Right lobe of liver (tissue), 6 donors: Measurements from ENCODE around the gene APOC3. TPM values are rescaled to one million over a fixed set of nuclear protein-coding genes. Genes with fewer than 3 reads are reported as not detected.

Source experiments
- ATAC-seq, 4 donors: fragments of 200-7000 bp; cut with Tn5 transposase; one replicate each; pipeline ENCODE4 v1.9.1; 2020; ENCODE audit warnings: mild to moderate bottlenecking in 4 of 4, moderate library complexity in 4 of 4
- DNase-seq, 3 donors: peaks; one replicate each; pipeline ENCODE4 v3.0.0-alpha.2; 2020
- H3K27ac ChIP-seq, 3 donors: fragments of 200-600 bp; one replicate each; pipeline ENCODE4 v1.8.0; 2022
- H3K27me3 ChIP-seq, 2 donors: fragments of 200-600 bp; one replicate each; pipeline ENCODE4 v1.8.0; 2022
- H3K36me3 ChIP-seq, 4 donors: fragments of 200-600 bp; sonication (generic) in 1 of 4; one replicate each; pipeline versions ENCODE4 v1.5.1 to v1.8.0; 2017 to 2022; ENCODE audit warnings: control low read depth in 1 of 4
- H3K4me1 ChIP-seq, 4 donors: fragments of 200-600 bp; sonication (generic) in 1 of 4; one replicate each; pipeline versions ENCODE4 v1.5.1 to v1.8.0; 2017 to 2022; ENCODE audit warnings: control low read depth in 1 of 4
- H3K4me3 ChIP-seq, 3 donors: fragments of 200-600 bp; one replicate each; pipeline ENCODE4 v1.8.0; 2022
- H3K9me3 ChIP-seq, 4 donors: fragments of 200-600 bp; sonication (generic) in 1 of 4; one replicate each; pipeline versions ENCODE4 v1.5.1 to v1.8.0; 2017 to 2022; ENCODE audit warnings: control low read depth in 1 of 4
- POLR2A ChIP-seq: fragments of 450-650 bp; IDR thresholded peaks from one replicate; pipeline ENCODE4 v1.6.1; 2017; ENCODE audit warnings: antibody characterized with exemption, mild to moderate bottlenecking
- WGBS: methylation state at CpG from one replicate; pipeline ENCODE4 v1.1.6; 2018; ENCODE audit warnings: low coverage, low lambda C conversion rate; ENCODE audit not compliant: insufficient coverage; ENCODE audit errors: missing lambda C conversion rate; 5-methylcytosine and 5-hydroxymethylcytosine counted together
- intact Hi-C, 2 donors: fragments of 100-400 bp; cut with DNase I; formaldehyde crosslinking; loops; one replicate each; pipeline versions ENCODE4 v1.11.2 to v1.14.1; 2022
- total RNA-seq, 6 experiments: library from RNA; depleted of rRNA in 2 of 6; stranded (reverse); fragments of >200 nt in 2 of 6; fragmentation: NEBNext Ultra II Directional in 3 of 6; extraction: Animal tissue kit (Norgen Biotek cat#: 25700) in 3 of 6; gene quantifications; one replicate each; pipeline versions ENCODE4 v1.1.0 to v1.2.4, GENCODE V29; 2016 to 2023
- TF ChIP-seq, protein P1 (sequence below), 4 donors: fragments of 200-600 bp in 3 of 4; fragments of 450-650 bp in 1 of 4; IDR thresholded peaks; one replicate each; pipeline versions ENCODE4 v1.5.1 to v1.8.0; 2016 to 2022; ENCODE audit warnings: antibody characterized with exemption in 4 of 4, mild to moderate bottlenecking in 2 of 4
- donor health status: DM: no; HTN: yes; CAD: no.
- donor health status: DM: no; HTN: no; CAD: no.
- donor health status: DM: no; HTN: no; CAD: no.
- donor health status: DM: no; HTN: yes; CAD: no.
- donor health status: DM: no; HTN: yes; CAD: no.

APOC3 gene
- total RNA-seq, 6 experiments from 2014 or later = 4,225 to 15,106 (median 9,815) TPM

- intact Hi-C loops = loop anchor here in 1 of 2 donors (10.0 kb wide), 1 partner anchor 231 kb away; no protein-coding TSS in a partner anchor
- TF ChIP-seq, protein P1, sequence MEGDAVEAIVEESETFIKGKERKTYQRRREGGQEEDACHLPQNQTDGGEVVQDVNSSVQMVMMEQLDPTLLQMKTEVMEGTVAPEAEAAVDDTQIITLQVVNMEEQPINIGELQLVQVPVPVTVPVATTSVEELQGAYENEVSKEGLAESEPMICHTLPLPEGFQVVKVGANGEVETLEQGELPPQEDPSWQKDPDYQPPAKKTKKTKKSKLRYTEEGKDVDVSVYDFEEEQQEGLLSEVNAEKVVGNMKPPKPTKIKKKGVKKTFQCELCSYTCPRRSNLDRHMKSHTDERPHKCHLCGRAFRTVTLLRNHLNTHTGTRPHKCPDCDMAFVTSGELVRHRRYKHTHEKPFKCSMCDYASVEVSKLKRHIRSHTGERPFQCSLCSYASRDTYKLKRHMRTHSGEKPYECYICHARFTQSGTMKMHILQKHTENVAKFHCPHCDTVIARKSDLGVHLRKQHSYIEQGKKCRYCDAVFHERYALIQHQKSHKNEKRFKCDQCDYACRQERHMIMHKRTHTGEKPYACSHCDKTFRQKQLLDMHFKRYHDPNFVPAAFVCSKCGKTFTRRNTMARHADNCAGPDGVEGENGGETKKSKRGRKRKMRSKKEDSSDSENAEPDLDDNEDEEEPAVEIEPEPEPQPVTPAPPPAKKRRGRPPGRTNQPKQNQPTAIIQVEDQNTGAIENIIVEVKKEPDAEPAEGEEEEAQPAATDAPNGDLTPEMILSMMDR (IDR thresholded peaks at IDR 0.05) = no peak
- TF ChIP-seq POLR2A = no peak
- DNase-seq = no peak
- H3K9me3 ChIP-seq = no peaks in the 10 kb centered on the region
- peaks cover 0 to 49% (median 8%) of the 10 kb centered on the region in 4 donors for H3K36me3 ChIP-seq
- H3K27ac ChIP-seq = no peak overlapping the region
- no peak for ATAC-seq
- WGBS = 91% methylated on average over 2 of the region's 2 CpGs
- H3K4me3 ChIP-seq = no peak overlapping the region
- no peaks in the 10 kb centered on the region for H3K27me3 ChIP-seq
- peaks cover 0 to 20% (median 8%) of the 10 kb centered on the region in 4 donors for H3K4me1 ChIP-seq
Measured at GRCh38 chr11:116874251-116874650, 44.5 kb downstream of the APOC3 start.

DNA sequence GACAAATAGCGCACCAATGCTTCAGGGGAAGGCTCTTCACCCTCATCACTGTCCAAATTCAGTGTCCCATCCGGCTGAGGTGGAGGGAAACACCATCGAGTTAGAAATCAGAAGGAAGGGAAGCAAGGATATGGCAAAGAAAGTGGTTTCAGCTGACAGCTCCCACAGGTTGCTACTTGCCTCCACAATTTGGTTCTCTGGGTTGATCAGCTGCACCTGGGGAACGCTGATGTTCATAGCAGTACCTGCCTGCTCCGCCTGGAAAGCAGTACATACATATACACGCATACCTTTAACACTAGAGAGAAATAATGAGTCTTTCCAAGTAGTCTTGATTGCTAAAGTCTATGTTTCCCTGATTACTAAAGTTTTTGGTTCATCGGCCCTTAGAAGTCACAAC lies 45.5 kb downstream of the APOC3 start:
- no peaks in the 10 kb centered on the region for H3K9me3 ChIP-seq
- WGBS = 91% methylated on average over 7 of the region's 7 CpGs
- ATAC-seq (no peak), DNase-seq (no peak)
- intact Hi-C loops = loop anchor here in 1 of 2 donors (10.0 kb wide), 1 partner anchor 230 kb away; no protein-coding TSS in a partner anchor
- no peak overlapping the region for H3K4me3 ChIP-seq
- no peak overlapping the region for H3K27ac ChIP-seq
- TF ChIP-seq POLR2A = no peak
- TF ChIP-seq, protein P1 (IDR thresholded peaks at IDR 0.05) = no peak
- peaks cover 0 to 10% (median 3%) of the 10 kb centered on the region in 4 donors for H3K4me1 ChIP-seq
- no peaks in the 10 kb centered on the region for H3K27me3 ChIP-seq
- peaks cover 0 to 49% (median 8%) of the 10 kb centered on the region in 4 donors for H3K36me3 ChIP-seq

DNA sequence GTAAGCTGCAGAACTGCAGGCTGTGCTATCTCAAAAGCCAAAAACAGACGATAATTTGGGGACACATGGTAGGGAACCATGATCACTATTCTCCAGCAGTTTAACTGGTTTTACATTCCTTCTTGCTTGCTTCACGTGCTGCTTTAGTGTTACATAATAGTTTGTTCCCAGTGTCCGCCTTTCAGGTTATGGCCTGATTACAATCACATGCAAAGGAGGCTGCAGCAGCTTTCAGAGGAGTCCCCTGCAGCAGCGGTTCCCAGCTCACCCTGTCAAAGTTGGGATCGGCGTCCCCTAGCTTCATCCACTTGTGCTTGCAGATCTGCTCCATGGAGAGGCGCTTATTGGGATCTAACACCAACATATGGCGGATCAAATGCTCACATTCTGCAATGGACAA lies 46.9 kb downstream of the APOC3 start:
- H3K27me3 ChIP-seq = no peaks in the 10 kb centered on the region
- H3K36me3 ChIP-seq = peaks cover 0 to 42% (median 8%) of the 10 kb centered on the region in 4 donors
- WGBS = 43% methylated on average over 3 of the region's 8 CpGs
- intact Hi-C loops = loop anchor here in 1 of 2 donors (10.0 kb wide), 1 partner anchor 228 kb away; no protein-coding TSS in a partner anchor
- H3K4me1 ChIP-seq = peaks cover 0 to 5% (median 0%) of the 10 kb centered on the region in 4 donors
- ATAC-seq (peak in 2 of 4 donors; percentile 52 to 59), DNase-seq (no peak)
- no peak for TF ChIP-seq POLR2A
- TF ChIP-seq, protein P1 (IDR thresholded peaks at IDR 0.05) = no peak
- no peaks in the 10 kb centered on the region for H3K9me3 ChIP-seq
- H3K4me3 ChIP-seq = no peak overlapping the region
- H3K27ac ChIP-seq = no peak overlapping the region

DNA sequence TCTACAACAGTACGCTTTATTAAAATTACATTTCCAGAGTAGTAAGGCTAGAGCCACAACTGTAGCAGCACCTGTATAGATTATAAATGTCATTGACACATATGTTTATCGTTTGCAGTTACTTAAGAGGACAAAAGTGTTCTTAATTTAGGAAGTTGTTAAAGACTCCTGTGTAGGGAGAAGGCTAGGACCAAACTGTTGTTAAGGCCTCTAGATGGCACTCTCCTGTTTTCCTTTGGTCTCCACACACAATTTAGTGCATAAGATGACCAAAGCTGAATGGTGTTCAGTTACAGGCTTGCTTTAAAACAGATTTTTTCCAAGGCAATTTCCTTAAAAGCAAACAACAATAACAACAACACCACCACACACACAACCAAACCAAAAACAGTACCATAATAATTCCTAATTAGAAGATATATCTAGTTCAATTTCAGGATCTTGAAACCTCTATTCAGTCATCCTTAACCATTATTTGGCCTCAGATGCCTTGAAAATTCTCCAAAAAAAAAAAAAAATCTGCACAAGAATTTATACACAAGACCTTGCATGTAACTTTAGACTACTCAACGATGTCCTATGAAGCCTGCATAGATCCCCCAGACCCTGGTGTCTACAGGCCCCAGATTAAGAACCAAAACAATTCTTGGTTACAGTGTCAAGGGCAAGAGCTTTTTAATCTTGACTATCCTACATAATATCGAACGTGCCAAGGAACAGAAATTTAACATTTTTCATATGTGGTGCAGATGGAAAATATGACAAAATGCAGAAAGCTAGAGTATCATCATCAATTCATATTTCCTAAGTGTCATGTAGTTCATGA lies 50.3 kb downstream of the APOC3 start:
- Histone ChIP-seq H3K27ac (no peak overlapping the region), H3K9me3 (no peaks in the 10 kb centered on the region), H3K36me3 (peaks cover 0 to 10% (median 0%) of the 10 kb centered on the region in 4 donors), H3K4me3 (no peak overlapping the region), H3K27me3 (no peaks in the 10 kb centered on the region), H3K4me1 (peaks cover 0 to 5% (median 0%) of the 10 kb centered on the region in 4 donors)
- TF ChIP-seq, protein P1 (IDR thresholded peaks at IDR 0.05) = peak; percentile 65 to 76 (median 74)
- no peak for TF ChIP-seq POLR2A
- intact Hi-C loops = loop anchor here (10.0 kb wide), 1 partner anchor 225 kb away; no protein-coding TSS in a partner anchor
- 62% methylated on average over 5 of the region's 5 CpGs for WGBS
- DNase-seq (no peak), ATAC-seq (peak; percentile 93 to 98 (median 94))
